H9 (cell line): ENCODE results near the gene MDH1. TPM values are rescaled to one million over a fixed set of nuclear protein-coding genes. Genes with fewer than 3 reads are reported as not detected.

Source experiments
- DNase-seq: peaks from one replicate; pipeline ENCODE4 v3.0.0-alpha.2; 2017
- H2AFZ ChIP-seq: one replicate; pipeline ENCODE4 v1.6.1; 2013; ENCODE audit warnings: mild to moderate bottlenecking, low read length, control low read depth, moderate library complexity
- H2AK5ac ChIP-seq: 2 replicates; pipeline ENCODE4 v1.6.1; 2013; ENCODE audit warnings: low read length, control low read depth, mixed read lengths; ENCODE audit not compliant: insufficient read length
- H2BK120ac ChIP-seq: one replicate; pipeline ENCODE4 v1.6.1; 2013; ENCODE audit warnings: low read depth, mild to moderate bottlenecking, low read length, control low read depth, inconsistent platforms; ENCODE audit not compliant: poor library complexity, severe bottlenecking
- H2BK12ac ChIP-seq: 2 replicates; pipeline ENCODE4 v1.6.1; 2013; ENCODE audit warnings: low read length, control low read depth, mixed read lengths, low read depth; ENCODE audit not compliant: insufficient read length
- H2BK15ac ChIP-seq: 2 replicates; pipeline ENCODE4 v1.6.1; 2013; ENCODE audit warnings: low read depth, low read length, control low read depth
- H2BK20ac ChIP-seq: one replicate; pipeline ENCODE4 v1.6.1; 2013; ENCODE audit warnings: low read depth, mild to moderate bottlenecking, low read length, control low read depth, inconsistent platforms; ENCODE audit not compliant: poor library complexity, severe bottlenecking
- H2BK5ac ChIP-seq: 2 replicates; pipeline ENCODE4 v1.6.1; 2013; ENCODE audit warnings: low read length, control low read depth, mixed read lengths; ENCODE audit not compliant: insufficient read length
- H3K14ac ChIP-seq: 2 replicates; pipeline ENCODE4 v1.6.1; 2013; ENCODE audit warnings: low read length, control low read depth; ENCODE audit not compliant: insufficient read depth
- H3K18ac ChIP-seq: 2 replicates; pipeline ENCODE4 v1.6.1; 2013; ENCODE audit warnings: low read depth, mild to moderate bottlenecking, mixed read lengths, low read length, control low read depth; ENCODE audit not compliant: insufficient read length
- H3K23ac ChIP-seq: 2 replicates; pipeline ENCODE4 v1.6.1; 2013; ENCODE audit warnings: low read length, control low read depth, mixed read lengths, low read depth; ENCODE audit not compliant: insufficient read length
- H3K23me2 ChIP-seq: 2 replicates; pipeline ENCODE4 v1.6.1; 2013; ENCODE audit warnings: low read depth, mild to moderate bottlenecking, mixed read lengths, low read length, control low read depth; ENCODE audit not compliant: insufficient read length, poor library complexity, severe bottlenecking
- H3K27ac ChIP-seq: 2 replicates; pipeline ENCODE4 v1.5.1; 2013; ENCODE audit warnings: low read length, control low read depth, mixed read lengths, low read depth; ENCODE audit not compliant: insufficient read length
- H3K27me3 ChIP-seq: 2 replicates; pipeline ENCODE4 v1.6.1; 2013; ENCODE audit warnings: low read length, control low read depth, inconsistent platforms; ENCODE audit not compliant: insufficient read depth
- H3K4ac ChIP-seq: 2 replicates; pipeline ENCODE4 v1.6.1; 2013; ENCODE audit warnings: low read depth, mild to moderate bottlenecking, control low read depth, inconsistent platforms, low read length, moderate library complexity
- H3K4me1 ChIP-seq: 2 replicates; pipeline ENCODE4 v1.6.1; 2013; ENCODE audit warnings: low read length, control low read depth, inconsistent platforms; ENCODE audit not compliant: insufficient read depth
- H3K4me2 ChIP-seq: 2 replicates; pipeline ENCODE4 v1.6.1; 2013; ENCODE audit warnings: low read length, control low read depth, mixed read lengths; ENCODE audit not compliant: insufficient read length, insufficient read depth
- H3K56ac ChIP-seq: 2 replicates; pipeline ENCODE4 v1.6.1; 2013; ENCODE audit warnings: low read depth, mild to moderate bottlenecking, mixed read lengths, low read length, control low read depth; ENCODE audit not compliant: insufficient read length
- H3K79me1 ChIP-seq: 2 replicates; pipeline ENCODE4 v1.6.1; 2013; ENCODE audit warnings: low read depth, mild to moderate bottlenecking, moderate library complexity, low read length, control low read depth, inconsistent platforms; ENCODE audit not compliant: insufficient read depth, poor library complexity, severe bottlenecking
- H3K79me2 ChIP-seq: 2 replicates; pipeline ENCODE4 v1.6.1; 2013; ENCODE audit warnings: low read length, control low read depth, inconsistent platforms; ENCODE audit not compliant: insufficient read depth
- H3K9ac ChIP-seq: 2 replicates; pipeline ENCODE4 v1.6.1; 2013; ENCODE audit warnings: low read length, control low read depth, mixed read lengths; ENCODE audit not compliant: insufficient read length; ENCODE audit errors: extremely low read depth
- H3K9me3 ChIP-seq: one replicate; pipeline ENCODE4 v1.6.1; 2013; ENCODE audit warnings: low read depth, low read length, inconsistent platforms; ENCODE audit not compliant: control insufficient read depth
- H3T11ph ChIP-seq: one replicate; pipeline ENCODE4 v1.6.1; 2013; ENCODE audit warnings: mild to moderate bottlenecking, low read length, control low read depth, inconsistent platforms
- H4K20me1 ChIP-seq: one replicate; pipeline ENCODE4 v1.6.1; 2013; ENCODE audit not compliant: control insufficient read depth, insufficient read length, insufficient read depth
- H4K5ac ChIP-seq: 2 replicates; pipeline ENCODE4 v1.6.1; 2013; ENCODE audit warnings: low read depth, mild to moderate bottlenecking, mixed read lengths, low read length, control low read depth; ENCODE audit not compliant: insufficient read length
- H4K8ac ChIP-seq: replicated peaks from 2 replicates; pipeline ENCODE4 v1.6.1; 2013; ENCODE audit warnings: low read length, control low read depth, mixed read lengths, low read depth; ENCODE audit not compliant: insufficient read length
- H4K91ac ChIP-seq: 2 replicates; pipeline ENCODE4 v1.6.1; 2013; ENCODE audit warnings: low read depth, mild to moderate bottlenecking, moderate library complexity, mixed read lengths, low read length, control low read depth; ENCODE audit not compliant: insufficient read length
- H3K27ac Mint-ChIP-seq, 3 experiments: 2 replicates in 2 of 3; 3 replicates in 1 of 3; pipeline ENCODE4 v1.8.0; 2020 to 2021; ENCODE audit warnings: mixed read lengths in 3 of 3, mild to moderate bottlenecking in 1 of 3, moderate library complexity in 1 of 3
- H3K27me3 Mint-ChIP-seq: 2 replicates; pipeline ENCODE4 v1.8.0; 2021; ENCODE audit warnings: low read depth, mild to moderate bottlenecking, moderate library complexity, mixed read lengths
- H3K36me3 Mint-ChIP-seq, 3 experiments: 2 replicates in 2 of 3; 3 replicates in 1 of 3; pipeline ENCODE4 v1.8.0; 2020 to 2021; ENCODE audit warnings: low read depth in 3 of 3, mixed read lengths in 3 of 3; ENCODE audit not compliant: insufficient read depth in 1 of 3
- H3K4me1 Mint-ChIP-seq, 2 experiments: 2 replicates each; pipeline ENCODE4 v1.8.0; 2020; ENCODE audit warnings: mixed read lengths in 2 of 2
- H3K4me3 Mint-ChIP-seq, 2 experiments: 2 replicates in 1 of 2; 3 replicates in 1 of 2; pipeline ENCODE4 v1.8.0; 2020 to 2021; ENCODE audit warnings: mild to moderate bottlenecking in 2 of 2, mixed read lengths in 2 of 2, moderate library complexity in 1 of 2
- H3K9me3 Mint-ChIP-seq, 2 experiments: 2 replicates in 1 of 2; 3 replicates in 1 of 2; pipeline ENCODE4 v1.8.0; 2020; ENCODE audit warnings: mild to moderate bottlenecking in 2 of 2, mixed read lengths in 2 of 2, moderate library complexity in 1 of 2
- CTCF ChIP-seq: fragments of 200-600 bp; sonication (generic); conservative IDR thresholded peaks from 3 replicates; pipeline ENCODE4 v1.8.0; 2021; ENCODE audit warnings: antibody characterized with exemption, mild to moderate bottlenecking
- WGBS: extraction: QIAGEN DNeasy Blood & Tissue Kit; methylation state at CpG from one replicate; pipeline ENCODE4 v1.1.7; 2013; ENCODE audit warnings: missing lambda C conversion rate, low lambda C conversion rate, mixed read lengths; ENCODE audit not compliant: insufficient read length; ENCODE audit errors: extremely low coverage; 5-methylcytosine and 5-hydroxymethylcytosine counted together
- total RNA-seq: library from RNA; stranded (reverse); gene quantifications from 2 replicates; pipeline ENCODE4 v1.2.1, GENCODE V29; 2021

MDH1 gene
- total RNA-seq, 1 experiment from 2014 or later = 324 TPM

- Histone ChIP-seq H3K9me3 (no peaks in the 10 kb centered on the region), H4K8ac (no peak overlapping the region), H2AFZ (no peak overlapping the region), H3K4me2 (no peak overlapping the region), H3K56ac (no peak overlapping the region), H3K79me2 (peaks cover 6% of the 10 kb centered on the region; the same call in 1 of the 2 replicates), H3K4me1 (no peaks in the 10 kb centered on the region; the same call in 1 of the 2 replicates), H2BK5ac (no peak overlapping the region), H2BK20ac (no peak overlapping the region), H4K5ac (no peak overlapping the region), H4K20me1 (no peaks in the 10 kb centered on the region), H3K23me2 (peaks cover 4% of the 10 kb centered on the region), H2BK12ac (no peak overlapping the region), H3K9ac (no peak overlapping the region), H3K4ac (no peak overlapping the region), H2BK120ac (no peak overlapping the region), H3K18ac (no peak overlapping the region), H2BK15ac (no peak overlapping the region), H4K91ac (no peak overlapping the region), H3K27ac (no peak overlapping the region), H3K79me1 (peaks cover 5% of the 10 kb centered on the region), H3K14ac (no peak overlapping the region), H3K27me3 (no peaks in the 10 kb centered on the region), H3T11ph (no peak overlapping the region), H2AK5ac (no peak overlapping the region), H3K23ac (no peak overlapping the region)
- Mint-ChIP-seq H3K27ac (peak overlapping the region in 1 of 3 experiments; percentile 61; a peak in 3 of 7 replicates), H3K27me3 (no peaks in the 10 kb centered on the region), H3K9me3 (no peaks in the 10 kb centered on the region), H3K4me1 (peaks cover 45 to 57% of the 10 kb centered on the region in 2 experiments), H3K4me3 (no peak overlapping the region; a peak in 1 of 5 replicates), H3K36me3 (peaks cover 0 to 21% (median 3%) of the 10 kb centered on the region in 3 experiments; a peak in 3 of 7 replicates)
- no peak for TF ChIP-seq CTCF
- no CpG with 5 or more reads among the region's 1 CpG for WGBS
- no peak for DNase-seq
Measured at GRCh38 chr2:63582873-63583272, 5.9 kb upstream of the MDH1 start.
